T-helper 2 cell treated with Interferon-gamma antibody and Interleukin-4, amounts not matched to agents 5 μg/mL and 100 μg/mL, for 36 hours (primary cell): ENCODE measurements around the gene RASSF10.
"Not testable (repeated sequence)": the region's sequence is repeated elsewhere in the genome, so short reads cannot be mapped to it uniquely, and the experiment has no call there.

Experiments used
- DNase-seq: peaks from one replicate; pipeline ENCODE4 v3.0.0; 2021; ENCODE audit warnings: low spot score
- H3K27ac Mint-ChIP-seq: one replicate; pipeline ENCODE4 v1.8.0; 2021; ENCODE audit warnings: mild to moderate bottlenecking, mixed read lengths
- H3K27me3 Mint-ChIP-seq: one replicate; pipeline ENCODE4 v1.8.0; 2021; ENCODE audit warnings: low read depth, mixed read lengths
- H3K36me3 Mint-ChIP-seq: one replicate; pipeline ENCODE4 v1.8.0; 2021; ENCODE audit warnings: low read depth, mixed read lengths
- H3K4me1 Mint-ChIP-seq: one replicate; pipeline ENCODE4 v1.8.0; 2021; ENCODE audit warnings: low read depth, mixed read lengths
- H3K4me3 Mint-ChIP-seq: one replicate; pipeline ENCODE4 v1.8.0; 2022; ENCODE audit warnings: mild to moderate bottlenecking, moderate library complexity, mixed read lengths
- H3K9me3 Mint-ChIP-seq: one replicate; pipeline ENCODE4 v1.8.0; 2021; ENCODE audit warnings: mixed read lengths

The RASSF10 gene

DNA sequence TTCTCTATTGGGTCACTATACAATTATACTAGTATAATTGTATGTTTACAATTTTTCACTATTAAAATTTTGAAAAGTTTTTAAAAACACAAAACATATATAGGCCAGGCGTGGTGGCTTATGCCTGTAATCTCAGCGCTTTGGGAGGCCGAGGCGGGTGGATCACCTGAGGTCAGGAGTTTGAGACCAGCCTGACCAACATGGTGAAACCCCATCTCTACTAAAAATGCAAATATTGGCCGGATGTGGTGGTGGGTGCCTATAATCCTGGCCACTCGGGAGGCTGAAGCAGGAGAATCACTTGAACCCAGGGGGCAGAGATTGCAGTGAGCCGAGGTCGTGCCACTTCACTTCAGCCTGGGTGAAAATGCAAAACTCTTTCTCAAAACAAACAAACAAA lies 36.0 kb downstream of the RASSF10 start:
- not testable (repeated sequence) for H3K27ac Mint-ChIP-seq

DNA sequence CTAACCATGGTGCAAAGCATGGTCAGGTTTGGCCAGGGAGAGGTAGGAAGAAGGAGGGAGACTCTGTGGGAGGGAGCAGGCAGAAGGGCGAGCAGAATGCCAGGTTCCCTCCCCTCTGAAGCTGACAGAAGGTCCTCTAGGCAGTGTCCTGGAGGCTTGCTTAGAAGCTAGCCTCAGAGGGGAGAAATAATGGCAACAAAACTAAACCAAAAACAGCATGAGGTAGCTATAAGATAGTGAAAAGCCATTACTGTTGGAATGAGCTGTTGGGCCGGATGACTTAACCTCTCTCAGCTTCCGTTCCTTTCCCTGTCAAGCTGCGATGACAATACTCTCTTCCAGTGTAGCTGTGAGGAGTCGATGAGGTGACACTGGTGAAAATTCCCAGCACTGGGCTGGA lies 36.6 kb downstream of the RASSF10 start:
- Mint-ChIP-seq H3K4me1 (no peaks in the 10 kb centered on the region), H3K4me3 (no peak overlapping the region), H3K9me3 (no peaks in the 10 kb centered on the region), H3K27me3 (peaks cover 8% of the 10 kb centered on the region), H3K27ac (no peak overlapping the region), H3K36me3 (no peaks in the 10 kb centered on the region)
- DNase-seq, result no peak

More for the DNA sequence above, 36.0 kb downstream of the RASSF10 start:
- H3K4me3 Mint-ChIP-seq, H3K4me1 Mint-ChIP-seq, H3K36me3 Mint-ChIP-seq, H3K9me3 Mint-ChIP-seq, H3K27me3 Mint-ChIP-seq, DNase-seq: not testable (repeated sequence)

DNA sequence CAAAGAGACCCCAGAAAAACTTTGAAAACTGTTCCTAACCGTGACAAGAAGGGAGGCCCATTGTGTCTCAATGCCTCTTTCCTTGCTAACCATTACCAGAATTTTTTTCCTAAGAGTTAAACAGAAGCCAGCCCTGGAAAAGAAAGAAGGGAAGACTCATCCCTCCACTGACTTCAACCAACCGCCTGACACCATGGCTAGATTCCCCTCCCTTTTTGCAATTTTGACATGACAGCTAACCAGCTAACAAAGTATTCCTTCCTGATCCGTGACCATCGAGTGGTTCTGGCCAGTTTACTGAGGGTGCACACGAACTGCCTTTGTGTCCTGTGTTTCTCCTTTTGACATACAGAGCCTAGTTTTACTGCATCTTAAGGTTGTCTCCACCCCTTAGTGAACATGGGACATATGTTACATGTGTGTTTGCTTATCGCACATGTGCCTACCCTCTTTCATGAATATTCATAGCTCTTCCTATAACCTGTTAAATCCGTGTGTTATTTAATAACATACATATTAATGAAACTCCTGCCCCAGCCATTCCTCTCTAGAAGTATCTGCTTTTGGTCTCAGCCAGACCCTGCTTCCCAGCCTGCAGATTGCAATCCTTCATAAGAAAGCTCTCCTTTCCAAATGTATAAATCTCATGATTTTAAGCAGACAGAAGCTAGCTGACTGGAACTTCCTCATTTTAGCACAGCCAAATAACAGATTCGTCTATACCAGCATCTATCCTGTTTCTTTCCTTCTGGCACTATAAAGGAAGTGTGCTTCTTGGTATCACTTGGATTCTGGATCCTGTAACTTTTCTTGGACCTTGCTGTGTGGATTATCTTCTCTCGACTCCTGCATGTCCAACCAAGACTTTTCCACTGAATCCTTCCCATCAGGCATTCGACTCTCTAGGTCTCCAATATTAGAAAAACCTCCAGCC lies 37.8 kb downstream of the RASSF10 start:
- no peak overlapping the region for H3K27ac Mint-ChIP-seq
- no peaks in the 10 kb centered on the region for H3K4me1 Mint-ChIP-seq
- H3K9me3 Mint-ChIP-seq, result no peaks in the 10 kb centered on the region
- no peak for DNase-seq
- H3K4me3 Mint-ChIP-seq, result no peak overlapping the region
- H3K36me3 Mint-ChIP-seq, result no peaks in the 10 kb centered on the region
- peaks cover 7% of the 10 kb centered on the region for H3K27me3 Mint-ChIP-seq

DNA sequence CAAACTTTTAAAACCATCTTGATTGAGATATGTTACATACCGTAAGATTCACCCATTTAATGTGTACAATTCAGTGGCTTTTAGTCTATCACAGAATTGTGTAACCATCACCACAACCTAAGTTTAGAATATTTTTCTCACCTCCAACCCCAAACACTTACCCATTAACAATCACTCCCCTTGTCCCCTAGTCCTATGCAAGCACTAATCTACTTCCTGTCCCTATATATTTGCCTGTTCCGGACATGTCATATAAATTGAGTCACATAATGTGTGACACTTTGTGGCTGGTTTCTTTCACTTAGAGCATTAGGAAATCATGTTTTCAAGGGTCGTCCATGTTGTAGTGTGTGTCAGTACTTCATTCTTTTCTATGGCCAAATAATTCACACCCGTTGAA lies 38.8 kb downstream of the RASSF10 start:
- Mint-ChIP-seq H3K27ac (no peak overlapping the region), H3K4me3 (no peak overlapping the region), H3K36me3 (no peaks in the 10 kb centered on the region), H3K27me3 (peaks cover 16% of the 10 kb centered on the region), H3K9me3 (no peaks in the 10 kb centered on the region), H3K4me1 (no peaks in the 10 kb centered on the region)
- no peak for DNase-seq

- no peaks in the 10 kb centered on the region for H3K36me3 Mint-ChIP-seq
- H3K27me3 Mint-ChIP-seq, result peaks cover 31% of the 10 kb centered on the region
- DNase-seq, result no peak
- H3K4me3 Mint-ChIP-seq, result no peak overlapping the region
- peaks cover 11% of the 10 kb centered on the region for H3K4me1 Mint-ChIP-seq
- no peak overlapping the region for H3K27ac Mint-ChIP-seq
- no peaks in the 10 kb centered on the region for H3K9me3 Mint-ChIP-seq
Observed at GRCh38 chr11:13051257-13051656, 42.1 kb downstream of the RASSF10 start.

DNA sequence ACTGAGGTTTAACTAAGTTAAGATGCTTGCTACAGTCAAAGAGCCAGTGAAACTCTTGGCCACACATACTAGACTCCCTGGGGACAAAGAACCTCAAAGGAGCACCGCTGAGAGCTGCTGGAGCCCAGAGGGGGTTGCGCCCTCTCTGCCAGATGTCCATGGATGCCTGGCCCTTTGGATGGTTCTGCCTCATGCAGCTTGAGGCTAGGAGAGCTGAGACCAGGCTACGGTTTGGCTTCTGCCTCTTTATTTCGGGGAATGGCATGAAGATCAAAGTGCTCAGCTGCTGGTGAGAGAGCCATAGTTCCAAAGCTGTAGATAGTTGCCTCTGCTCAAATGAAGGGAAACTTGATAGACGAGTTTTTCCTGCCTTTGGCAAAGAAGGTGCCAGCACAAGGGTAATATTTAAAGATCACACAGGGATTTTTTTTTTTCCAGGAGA lies 43.0 kb downstream of the RASSF10 start:
- H3K4me3 Mint-ChIP-seq, result no peak overlapping the region
- H3K27ac Mint-ChIP-seq, result no peak overlapping the region
- peaks cover 33% of the 10 kb centered on the region for H3K27me3 Mint-ChIP-seq
- no peak for DNase-seq
- peaks cover 11% of the 10 kb centered on the region for H3K4me1 Mint-ChIP-seq
- H3K9me3 Mint-ChIP-seq, result no peaks in the 10 kb centered on the region
- H3K36me3 Mint-ChIP-seq, result no peaks in the 10 kb centered on the region

DNA sequence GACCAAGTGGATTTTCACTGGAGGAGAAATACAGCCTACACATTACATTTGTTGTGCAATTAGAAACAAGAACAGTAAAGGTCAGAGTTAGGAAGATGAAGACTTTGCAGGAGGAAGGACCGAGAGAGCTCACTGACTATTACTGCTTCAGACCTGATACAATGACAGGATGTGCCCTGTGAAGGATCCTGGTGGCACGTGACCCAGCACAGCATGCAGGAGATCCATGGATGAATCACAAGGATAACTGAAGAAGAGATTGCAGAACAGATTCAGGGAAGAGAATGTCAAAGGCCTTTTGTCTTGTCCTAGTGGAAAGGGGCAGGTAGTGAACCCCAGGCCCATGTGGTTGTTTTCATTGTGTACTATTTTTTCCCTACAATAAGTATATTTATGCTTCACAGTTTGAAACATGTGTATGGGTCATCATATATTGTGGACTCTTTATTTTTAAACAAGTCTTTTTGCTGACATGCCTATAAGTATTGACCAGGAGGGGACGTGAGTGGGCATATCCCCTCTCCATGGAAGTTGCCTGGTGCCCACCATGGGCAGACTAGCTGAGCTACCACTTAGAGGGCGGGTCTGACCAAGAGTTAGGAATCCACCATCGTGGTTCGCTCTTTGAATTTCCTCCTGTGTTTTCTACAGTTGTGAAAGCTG lies 44.3 kb downstream of the RASSF10 start:
- peaks cover 11% of the 10 kb centered on the region for H3K4me1 Mint-ChIP-seq
- peaks cover 35% of the 10 kb centered on the region for H3K27me3 Mint-ChIP-seq
- DNase-seq, result no peak

DNA sequence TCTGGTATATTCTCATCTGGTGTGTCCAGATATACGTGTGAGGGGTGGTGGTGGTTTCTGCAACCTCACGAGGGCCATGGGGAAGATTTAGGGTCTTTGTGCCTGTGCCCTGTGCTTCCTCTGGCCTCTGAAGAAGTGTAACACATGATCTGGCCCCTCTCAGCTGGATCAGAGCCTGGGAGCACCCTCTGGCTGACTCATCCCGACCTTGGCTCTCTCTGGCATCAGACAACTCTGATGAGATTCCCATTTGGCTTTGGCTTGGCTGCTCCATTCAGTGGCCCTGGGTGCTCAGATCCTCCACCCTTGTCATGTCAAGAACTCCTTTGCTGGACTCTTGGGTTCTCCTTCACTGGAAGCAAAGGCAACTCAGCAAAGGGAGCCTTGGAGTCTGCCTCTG lies 45.2 kb downstream of the RASSF10 start:
- no peak overlapping the region for H3K27ac Mint-ChIP-seq
- H3K4me3 Mint-ChIP-seq, result no peak overlapping the region
- no peaks in the 10 kb centered on the region for H3K9me3 Mint-ChIP-seq
- peaks cover 38% of the 10 kb centered on the region for H3K27me3 Mint-ChIP-seq
- peaks cover 11% of the 10 kb centered on the region for H3K4me1 Mint-ChIP-seq
- no peak for DNase-seq
- H3K36me3 Mint-ChIP-seq, result no peaks in the 10 kb centered on the region

More for the DNA sequence above, 44.3 kb downstream of the RASSF10 start:
- Mint-ChIP-seq H3K27ac (no peak overlapping the region), H3K9me3 (no peaks in the 10 kb centered on the region), H3K4me3 (no peak overlapping the region), H3K36me3 (no peaks in the 10 kb centered on the region)

DNA sequence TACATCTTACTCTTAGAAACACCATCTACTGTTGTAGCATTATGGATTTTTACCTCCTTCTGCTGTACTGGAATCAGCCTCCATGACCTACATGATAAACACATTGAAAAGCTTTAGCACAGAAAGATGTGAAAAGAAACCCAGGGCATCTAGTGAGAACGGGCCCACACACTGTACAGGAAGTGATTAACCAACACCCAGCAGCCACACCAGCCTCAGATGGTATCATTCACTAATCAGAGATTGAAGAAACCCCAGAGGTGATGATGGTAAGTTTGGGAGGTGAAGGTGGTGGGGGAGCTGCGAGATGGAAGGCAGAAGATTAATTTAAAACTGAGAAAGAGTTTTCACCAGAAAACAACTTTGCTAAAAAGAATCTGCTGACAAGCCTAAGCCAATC lies 46.1 kb downstream of the RASSF10 start:
- Mint-ChIP-seq H3K36me3 (no peaks in the 10 kb centered on the region), H3K27me3 (peaks cover 34% of the 10 kb centered on the region), H3K4me1 (peaks cover 11% of the 10 kb centered on the region), H3K27ac (no peak overlapping the region), H3K9me3 (no peaks in the 10 kb centered on the region), H3K4me3 (no peak overlapping the region)
- DNase-seq, result peak; percentile 7

DNA sequence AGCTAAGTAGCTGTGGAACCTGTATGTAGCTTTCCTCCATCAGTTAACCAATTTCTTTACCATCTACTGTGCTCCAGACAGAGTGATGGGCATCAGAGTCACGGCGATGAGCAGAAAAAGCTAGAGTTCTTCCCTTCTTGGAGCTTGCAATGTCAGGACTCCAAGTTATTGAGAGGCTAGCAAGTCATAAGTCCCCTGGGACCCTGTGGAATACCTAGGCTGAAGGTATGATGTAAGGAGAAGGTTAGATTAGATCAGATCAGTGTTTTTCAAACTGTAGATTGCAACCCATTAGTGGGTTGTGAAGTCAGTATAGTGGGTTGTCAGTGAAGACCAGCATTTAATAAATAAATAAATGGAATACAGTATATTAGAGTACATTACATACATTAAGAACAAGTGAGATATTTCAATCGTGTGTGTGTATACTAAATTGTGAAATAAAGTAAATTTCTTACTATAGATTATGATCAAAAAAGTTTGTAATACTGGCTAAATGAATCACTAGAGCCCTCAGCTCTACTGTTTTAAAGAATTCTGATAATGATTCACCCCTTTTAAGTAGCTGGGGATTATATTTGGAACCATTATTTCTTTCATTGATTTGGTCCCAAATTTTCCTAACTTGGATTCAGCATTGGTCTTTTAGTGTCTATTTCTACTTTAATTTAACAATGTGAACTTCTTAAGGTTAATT lies 52.3 kb downstream of the RASSF10 start:
- Mint-ChIP-seq H3K4me1 (no peaks in the 10 kb centered on the region), H3K27ac (no peak overlapping the region)
- no peak for DNase-seq

More for the DNA sequence above, 52.3 kb downstream of the RASSF10 start:
- Mint-ChIP-seq H3K27me3 (peaks cover 10% of the 10 kb centered on the region), H3K36me3 (no peaks in the 10 kb centered on the region), H3K9me3 (no peaks in the 10 kb centered on the region), H3K4me3 (no peak overlapping the region)
